ENCODE results near the gene SPRED2. TPM values are rescaled to one million over a fixed set of nuclear protein-coding genes. Genes with fewer than 3 reads are reported as not detected.

The SPRED2 gene
- total RNA-seq, 2 experiments from 2014 or later: 5.9 to 6.7 TPM

- intact Hi-C loops (cut with micrococcal nuclease): no loop called here
- H3K36me3 Mint-ChIP-seq (ENCODE audit: low read depth): no peaks in the 10 kb centered on the region
- ChIA-PET CTCF (no interaction called here), POLR2A (no interaction called here)
- H3K9me3 Mint-ChIP-seq: no peaks in the 10 kb centered on the region
- DNase-seq (no peak), ATAC-seq (no peak)
- peaks cover 10% of the 10 kb centered on the region for H3K27me3 Mint-ChIP-seq
- peaks cover 22% of the 10 kb centered on the region for H3K4me1 Mint-ChIP-seq (ENCODE audit: low read depth)
- TF ChIP-seq, protein P1, sequence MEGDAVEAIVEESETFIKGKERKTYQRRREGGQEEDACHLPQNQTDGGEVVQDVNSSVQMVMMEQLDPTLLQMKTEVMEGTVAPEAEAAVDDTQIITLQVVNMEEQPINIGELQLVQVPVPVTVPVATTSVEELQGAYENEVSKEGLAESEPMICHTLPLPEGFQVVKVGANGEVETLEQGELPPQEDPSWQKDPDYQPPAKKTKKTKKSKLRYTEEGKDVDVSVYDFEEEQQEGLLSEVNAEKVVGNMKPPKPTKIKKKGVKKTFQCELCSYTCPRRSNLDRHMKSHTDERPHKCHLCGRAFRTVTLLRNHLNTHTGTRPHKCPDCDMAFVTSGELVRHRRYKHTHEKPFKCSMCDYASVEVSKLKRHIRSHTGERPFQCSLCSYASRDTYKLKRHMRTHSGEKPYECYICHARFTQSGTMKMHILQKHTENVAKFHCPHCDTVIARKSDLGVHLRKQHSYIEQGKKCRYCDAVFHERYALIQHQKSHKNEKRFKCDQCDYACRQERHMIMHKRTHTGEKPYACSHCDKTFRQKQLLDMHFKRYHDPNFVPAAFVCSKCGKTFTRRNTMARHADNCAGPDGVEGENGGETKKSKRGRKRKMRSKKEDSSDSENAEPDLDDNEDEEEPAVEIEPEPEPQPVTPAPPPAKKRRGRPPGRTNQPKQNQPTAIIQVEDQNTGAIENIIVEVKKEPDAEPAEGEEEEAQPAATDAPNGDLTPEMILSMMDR (IDR thresholded peaks at IDR 0.05): no peak
- H3K27ac Mint-ChIP-seq: no peak overlapping the region
- no peak overlapping the region for H3K4me3 Mint-ChIP-seq
Measured at GRCh38 chr2:65305934-65306333, 126.5 kb downstream of the SPRED2 start.

- TF ChIP-seq, protein P1 (IDR thresholded peaks at IDR 0.05): no peak
- intact Hi-C loops (cut with micrococcal nuclease): loop anchor here (5.0 kb wide), 2 partner anchors 66 to 136 kb away; no protein-coding TSS in a partner anchor
- DNase-seq (peak; percentile 92), ATAC-seq (peak; percentile 93)
- no peaks in the 10 kb centered on the region for H3K9me3 Mint-ChIP-seq
- peak overlapping the region; percentile 46 for H3K4me3 Mint-ChIP-seq
- ChIA-PET POLR2A (interaction anchor here (0.6 to 2.6 kb wide), 9 partner anchors 19 to 136 kb away, joined by 3 to 13 read pairs (median 6); partner anchors contain the start of gene ACTR2), CTCF (interaction anchor here (0.8 to 1.9 kb wide), 8 partner anchors 9 to 131 kb away, joined by 3 to 9 read pairs (median 4); partner anchors contain the start of gene SPRED2)
- H3K27me3 Mint-ChIP-seq: peaks cover 12% of the 10 kb centered on the region
- no peaks in the 10 kb centered on the region for H3K36me3 Mint-ChIP-seq (ENCODE audit: low read depth)
- H3K27ac Mint-ChIP-seq: peak overlapping the region; percentile 85
- H3K4me1 Mint-ChIP-seq (ENCODE audit: low read depth): peaks cover 44% of the 10 kb centered on the region
Measured at GRCh38 chr2:65300761-65301711, 131.4 kb downstream of the SPRED2 start.

GRCh38 chr2:65300134-65300760, 132.2 kb downstream of the SPRED2 start:
- POLR2A ChIA-PET: interaction anchor here (1.0 to 2.6 kb wide), 8 partner anchors 20 to 137 kb away, joined by 3 to 13 read pairs (median 7); partner anchors contain the start of gene ACTR2
- intact Hi-C loops (cut with micrococcal nuclease): loop anchor here (5.0 kb wide), 2 partner anchors 67 to 137 kb away; no protein-coding TSS in a partner anchor
- H3K27me3 Mint-ChIP-seq: peaks cover 12% of the 10 kb centered on the region
- H3K4me3 Mint-ChIP-seq: peak overlapping the region; percentile 46
- H3K36me3 Mint-ChIP-seq (ENCODE audit: low read depth): no peaks in the 10 kb centered on the region
- peak overlapping the region; percentile 85 for H3K27ac Mint-ChIP-seq
- ATAC-seq (no peak), DNase-seq (no peak)
- TF ChIP-seq, protein P1 (IDR thresholded peaks at IDR 0.05): no peak
- peaks cover 44% of the 10 kb centered on the region for H3K4me1 Mint-ChIP-seq (ENCODE audit: low read depth)
- CTCF ChIA-PET: interaction anchor here (0.8 to 1.9 kb wide), 6 partner anchors 17 to 132 kb away, joined by 3 to 9 read pairs (median 4); partner anchors contain the start of gene SPRED2
- H3K9me3 Mint-ChIP-seq: no peaks in the 10 kb centered on the region

DNA sequence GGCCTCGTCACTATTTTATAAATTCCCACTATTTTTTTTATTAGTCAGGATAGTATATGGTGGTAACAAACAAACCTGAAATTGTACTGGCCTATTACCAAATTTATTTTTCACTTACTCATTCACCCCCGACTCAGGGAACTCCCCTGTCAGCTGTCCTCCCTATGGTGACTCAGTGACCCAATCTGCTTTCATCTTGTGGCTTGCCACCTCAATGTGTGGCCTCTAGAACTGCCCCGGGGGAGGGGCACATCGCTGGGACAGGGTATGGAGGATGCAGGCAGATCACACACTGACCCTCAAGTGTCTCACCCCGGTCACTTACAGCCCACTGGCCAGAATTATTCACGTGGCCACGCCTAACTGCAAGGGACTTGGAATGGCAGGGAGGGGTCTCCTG, 133.2 kb downstream of the SPRED2 start:
- H3K27me3 Mint-ChIP-seq: peaks cover 14% of the 10 kb centered on the region
- CTCF ChIA-PET: interaction anchor here (1.2 kb wide), 1 partner anchor 34 kb away, joined by 3 read pairs; no protein-coding TSS in a partner anchor
- DNase-seq (peak; percentile 85), ATAC-seq (peak; percentile 55)
- peak overlapping the region; percentile 28 for H3K27ac Mint-ChIP-seq
- H3K4me1 Mint-ChIP-seq (ENCODE audit: low read depth): peaks cover 44% of the 10 kb centered on the region
- no peak overlapping the region for H3K4me3 Mint-ChIP-seq
- POLR2A ChIA-PET: interaction anchor here (1.0 to 1.3 kb wide), 2 partner anchors 21 to 72 kb away, joined by 3 read pairs; partner anchors contain the start of gene ACTR2
- TF ChIP-seq, protein P1 (IDR thresholded peaks at IDR 0.05): no peak
- H3K36me3 Mint-ChIP-seq (ENCODE audit: low read depth): no peaks in the 10 kb centered on the region
- no peaks in the 10 kb centered on the region for H3K9me3 Mint-ChIP-seq
- intact Hi-C loops (cut with micrococcal nuclease): no loop called here

All from activated CD8-positive, alpha-beta T cell treated with anti-CD3 and anti-CD28 coated beads for 36 hours (primary cell).